NCI-H2081 treated with DMSO at 0.1 percent for 48 hours (cell line): ENCODE results near the gene NTMT1.
"Not testable (repeated sequence)": the region's sequence is repeated elsewhere in the genome, so short reads cannot be mapped to it uniquely, and the experiment has no call there.

Source experiments
- DNase-seq: peaks from one replicate; lab custom pipeline; 2025; lab: John Stamatoyannopoulos, UW

The NTMT1 gene

GRCh38 chr9:129615407-129616285 is 10.3 kb upstream of the NTMT1 start:
- DNase-seq = no peak

GRCh38 chr9:129617167-129617566 is 8.8 kb upstream of the NTMT1 start:
- no peak for DNase-seq

- DNase-seq = no peak
These were observed 5.9 kb upstream of the NTMT1 start for GRCh38 chr9:129619787-129620668.

GRCh38 chr9:129620669-129621295 is 5.2 kb upstream of the NTMT1 start, which contains the start of gene C9orf50:
C9orf50 (minus strand) TSS chr9:129621101; CDS start chr9:129620574, 527 bp downstream.
- DNase-seq = no peak

GRCh38 chr9:129623331-129623730 is 2.6 kb upstream of the NTMT1 start:
- no peak for DNase-seq

GRCh38 chr9:129624168-129624759 is 1.7 kb upstream of the NTMT1 start:
- DNase-seq = no peak

- DNase-seq = no peak
These were observed 1.0 kb upstream of the NTMT1 start for GRCh38 chr9:129624947-129625346.

GRCh38 chr9:129626625-129627284 is 792 bp downstream of the NTMT1 start:
- DNase-seq = no peak

- no peak for DNase-seq
These were observed 1.8 kb downstream of the NTMT1 start for GRCh38 chr9:129627556-129628440.

GRCh38 chr9:129628709-129629108 is 2.7 kb downstream of the NTMT1 start:
- DNase-seq = no peak

GRCh38 chr9:129629251-129629820 is 3.4 kb downstream of the NTMT1 start:
- no peak for DNase-seq

- DNase-seq = no peak
These were observed 5.2 kb downstream of the NTMT1 start for GRCh38 chr9:129630967-129631673.

GRCh38 chr9:129631674-129632129 is 5.7 kb downstream of the NTMT1 start:
- DNase-seq = no peak

- no peak for DNase-seq
These were observed 6.5 kb downstream of the NTMT1 start for GRCh38 chr9:129632460-129632859.

GRCh38 chr9:129633207-129633606 is 7.2 kb downstream of the NTMT1 start:
- no peak for DNase-seq

GRCh38 chr9:129633848-129634247 is 7.9 kb downstream of the NTMT1 start:
- no peak for DNase-seq

GRCh38 chr9:129635099-129636065 is 9.4 kb downstream of the NTMT1 start:
- DNase-seq = no peak

- DNase-seq = not testable (repeated sequence)
These were observed 10.4 kb downstream of the NTMT1 start for GRCh38 chr9:129636343-129636742.
